Umbilical cord (tissue), 2 donors: ENCODE results near the gene BMAL2. TPM values are rescaled to one million over a fixed set of nuclear protein-coding genes. Genes with fewer than 3 reads are reported as not detected.

Experiments
- DNase-seq: peaks from one replicate; pipeline ENCODE4 v3.0.0-alpha.2; 2015; ENCODE audit warnings: low spot score
- total RNA-seq: library from RNA; depleted of rRNA; stranded (reverse); fragments of >200 nt; gene quantifications from one replicate; pipeline ENCODE4 v1.2.3, GENCODE V29; 2014; ENCODE audit warnings: low replicate concordance; ENCODE audit not compliant: insufficient read depth

BMAL2 gene
- total RNA-seq, 1 donor from 2014 or later = 22.4 TPM

- DNase-seq = no peak
Observed at GRCh38 chr12:27359578-27360340, 27.1 kb downstream of the BMAL2 start.

- no peak for DNase-seq
Observed at GRCh38 chr12:27361372-27361771, 28.7 kb downstream of the BMAL2 start.

- no peak for DNase-seq
Observed at GRCh38 chr12:27366621-27367020, 34.0 kb downstream of the BMAL2 start.

GRCh38 chr12:27367078-27367477, 34.4 kb downstream of the BMAL2 start:
- DNase-seq = no peak

- no peak for DNase-seq
Observed at GRCh38 chr12:27382171-27382795, 49.6 kb downstream of the BMAL2 start.

Other genes starting within 250 kb of the BMAL2 start
- 257 TPM for gene STK38L, start 88.5 kb upstream of the BMAL2 start, total RNA-seq
- gene SMCO2, start 113.9 kb downstream of the BMAL2 start, total RNA-seq = 14.2 TPM
- gene PPFIBP1, start 191.4 kb downstream of the BMAL2 start, total RNA-seq = 68.9 TPM